Femur (tissue), 1 donor: Measurements from ENCODE around the gene ZNF579.
"Not testable (repeated sequence)": the region's sequence is repeated elsewhere in the genome, so short reads cannot be mapped to it uniquely, and the experiment has no call there.

ENCODE experiments used
- DNase-seq: peaks from one replicate; pipeline ENCODE4 v3.0.0-alpha.2; 2017

The ZNF579 gene

DNA sequence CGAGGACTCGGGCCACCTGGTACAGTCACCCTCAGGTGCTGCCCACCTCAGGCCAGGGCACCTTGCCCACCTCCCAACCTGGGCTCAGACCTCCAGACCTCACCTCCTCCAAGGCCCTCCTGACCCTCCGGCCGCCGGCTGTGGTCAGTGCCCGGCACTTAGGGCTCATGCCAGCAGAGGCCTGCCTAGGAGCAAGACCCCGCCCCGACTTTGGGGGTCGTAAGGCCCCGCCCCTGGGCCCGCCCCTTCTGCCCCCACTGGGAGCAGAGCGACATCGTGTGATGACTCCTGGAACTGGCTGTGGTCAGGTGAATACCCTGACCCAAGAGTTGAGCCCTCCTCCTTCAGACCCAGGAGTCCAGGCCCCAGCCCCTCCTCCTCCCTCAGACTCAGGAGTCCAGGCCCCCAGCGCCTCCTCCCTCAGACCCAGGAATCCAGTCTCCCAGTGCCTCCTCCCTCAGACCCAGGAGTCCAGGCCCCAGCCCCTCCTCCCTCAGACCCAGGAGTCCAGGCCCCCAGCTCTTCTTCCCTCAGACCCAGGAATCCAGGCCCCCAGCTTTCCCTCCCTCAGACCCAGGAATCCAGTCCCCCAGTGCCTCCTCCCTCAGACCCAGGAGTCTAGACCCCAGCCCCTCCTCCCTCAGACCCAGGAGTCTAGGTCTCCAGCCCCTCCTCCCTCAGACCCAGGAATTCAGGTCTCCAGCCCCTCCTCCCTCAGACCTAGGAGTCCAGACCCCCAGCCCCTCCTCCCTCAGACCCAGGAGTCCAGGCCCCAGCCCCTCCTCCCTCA, 43.5 kb downstream of the ZNF579 start, which contains the start of gene SBK2:
Gene SBK2 (minus strand): TSS at position 183 of the 790 bp plus-strand sequence. CDS start 839 bp downstream, outside the sequence.
- peak; percentile 39 for DNase-seq

DNA sequence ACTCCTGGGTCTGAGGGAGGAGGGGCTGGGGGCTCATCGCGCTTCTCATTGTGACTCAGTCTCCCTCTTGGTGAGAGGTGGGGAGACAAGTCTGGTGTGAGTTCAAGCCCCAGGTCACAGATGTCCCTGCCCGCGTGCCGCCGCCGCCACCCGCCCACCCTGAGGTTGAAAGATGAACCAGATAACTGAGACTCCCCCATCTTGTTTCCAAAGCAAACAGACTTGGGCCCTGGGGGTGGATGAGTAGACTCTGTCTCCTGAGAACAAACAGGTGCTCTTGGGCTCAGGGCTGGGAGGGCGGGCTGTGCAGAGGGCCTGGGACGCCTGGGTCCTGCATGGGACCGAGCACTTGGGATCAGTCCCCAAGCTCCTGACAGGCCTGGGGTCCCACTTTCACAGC, 44.3 kb downstream of the ZNF579 start:
- peak; percentile 19 for DNase-seq

DNA sequence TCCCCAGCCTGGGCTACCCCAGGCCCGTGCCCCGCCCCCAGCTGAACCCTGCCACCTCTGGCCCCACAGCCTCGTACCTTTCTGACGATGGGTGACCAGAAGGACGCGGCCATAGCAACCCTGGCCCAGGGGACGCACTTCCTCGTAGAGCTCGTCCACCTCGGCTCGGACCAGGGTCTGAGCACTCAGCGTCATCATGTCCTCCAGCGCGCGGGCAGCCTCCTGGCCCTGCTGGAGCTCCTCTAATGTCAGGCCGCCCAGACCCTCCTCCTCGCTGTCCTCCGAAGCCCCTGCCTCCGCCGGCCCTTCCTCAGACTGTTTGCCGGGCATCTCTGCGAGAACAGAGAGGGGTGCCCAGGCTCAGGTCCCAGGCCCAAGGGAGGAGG, 44.7 kb downstream of the ZNF579 start:
- DNase-seq, result peak; percentile 11

DNA sequence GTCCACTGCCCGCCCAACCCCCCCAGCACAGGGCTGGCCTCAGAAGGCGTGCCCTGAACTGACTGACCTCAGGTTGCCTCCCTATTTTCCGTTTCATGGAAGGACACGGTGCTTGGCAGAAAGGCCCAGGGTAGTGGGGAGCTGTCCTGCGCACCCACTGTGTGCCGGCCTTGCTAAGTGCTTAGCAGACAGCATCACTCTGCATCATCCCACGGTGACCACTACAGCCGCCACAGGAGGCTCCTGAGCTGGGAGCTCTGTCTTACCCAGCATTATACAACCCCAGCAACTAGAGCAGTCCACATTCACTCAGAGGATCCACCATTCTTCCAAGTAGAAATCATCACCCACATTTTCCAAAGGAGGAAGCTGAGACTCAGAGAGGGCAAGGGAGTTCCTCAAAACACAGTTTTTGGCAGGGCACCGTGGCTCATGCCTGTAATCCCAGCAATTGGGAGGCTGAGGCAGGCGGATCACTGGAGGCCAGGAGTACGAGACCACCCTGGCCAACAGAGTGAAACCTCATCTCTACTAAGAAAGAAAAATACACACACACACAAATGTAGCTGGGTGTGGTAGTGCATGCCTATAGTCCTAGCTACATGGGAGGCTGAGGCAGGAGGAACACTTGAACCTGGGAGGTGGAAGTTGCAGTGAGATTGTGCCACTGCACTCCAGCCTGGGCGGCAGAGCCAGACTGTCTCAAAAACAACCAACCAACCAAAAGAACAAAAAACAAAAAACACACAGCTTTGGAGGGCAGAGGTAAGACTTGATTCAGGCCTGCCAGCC, 45.3 kb downstream of the ZNF579 start:
- DNase-seq, result peak; percentile 13

DNA sequence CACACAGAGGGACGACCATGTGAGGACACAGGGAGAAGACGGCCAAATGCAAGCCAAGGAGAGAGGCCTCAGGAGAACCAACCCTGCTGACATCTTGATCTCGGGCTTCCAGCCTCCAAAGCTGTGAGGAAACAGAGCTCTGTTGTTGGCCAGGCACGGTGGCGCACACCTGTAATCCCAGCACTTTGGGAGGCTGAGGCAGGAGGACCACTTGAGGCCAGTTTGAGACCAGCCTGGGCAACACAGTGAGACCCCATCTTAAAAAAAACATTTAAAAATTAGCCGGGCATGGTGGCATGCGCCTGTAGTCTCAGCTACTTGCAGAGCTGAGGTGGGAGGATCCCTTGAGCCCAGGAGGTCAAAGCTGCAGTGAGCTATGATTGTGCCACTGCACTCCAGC, 46.4 kb downstream of the ZNF579 start:
- DNase-seq, result not testable (repeated sequence)

DNA sequence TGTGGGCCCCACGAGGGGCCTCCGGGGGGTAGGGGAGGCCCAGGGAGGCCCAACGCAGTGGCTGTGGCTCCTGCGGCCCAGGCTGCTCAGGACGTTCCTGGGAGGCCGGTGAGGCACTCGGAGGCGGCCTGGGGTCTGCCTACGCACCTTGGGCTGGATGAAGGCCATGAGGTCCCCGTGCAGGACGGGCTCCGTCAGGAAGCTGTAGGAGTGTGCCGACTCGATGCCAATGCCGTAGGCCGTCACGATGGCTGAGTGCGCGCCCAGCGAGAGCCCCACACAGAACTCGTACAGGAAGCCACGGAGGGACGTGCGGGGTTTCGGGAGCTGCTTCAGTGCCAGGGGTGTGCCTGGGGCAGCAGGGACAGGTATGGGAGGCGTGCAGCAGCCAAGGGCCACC, 49.7 kb downstream of the ZNF579 start:
- peak; percentile 14 for DNase-seq

DNA sequence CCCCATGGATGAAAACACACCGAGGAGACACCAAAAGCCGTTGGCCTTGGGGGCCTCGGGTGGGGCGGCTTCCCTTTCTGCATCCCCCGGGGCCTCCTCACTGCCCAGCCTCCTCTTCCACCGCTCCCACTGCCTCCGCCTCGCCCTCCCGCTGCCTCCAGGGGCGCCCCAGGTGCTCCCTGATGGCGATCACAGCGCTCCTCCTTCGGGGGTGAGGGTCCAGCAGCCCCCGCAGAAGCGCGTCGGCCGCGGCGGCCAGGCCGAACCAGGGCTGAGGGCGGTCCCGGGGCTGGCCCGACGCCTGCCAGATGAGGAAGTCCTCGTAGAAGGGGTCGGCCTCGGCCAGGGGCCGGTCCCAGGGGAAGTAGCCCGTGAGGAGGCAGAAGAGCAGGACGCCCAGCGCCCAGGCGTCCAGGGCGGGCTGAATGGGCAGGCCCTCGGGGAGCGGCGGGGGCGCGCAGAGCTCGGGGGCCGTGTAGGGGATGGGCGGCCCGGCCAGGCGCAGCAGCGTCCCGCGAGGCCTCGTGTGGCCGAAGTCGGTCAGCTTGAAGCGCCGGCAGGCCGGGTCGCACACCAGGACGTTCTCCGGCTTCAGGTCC, 50.9 kb downstream of the ZNF579 start:
- DNase-seq, result peak; percentile 13

DNA sequence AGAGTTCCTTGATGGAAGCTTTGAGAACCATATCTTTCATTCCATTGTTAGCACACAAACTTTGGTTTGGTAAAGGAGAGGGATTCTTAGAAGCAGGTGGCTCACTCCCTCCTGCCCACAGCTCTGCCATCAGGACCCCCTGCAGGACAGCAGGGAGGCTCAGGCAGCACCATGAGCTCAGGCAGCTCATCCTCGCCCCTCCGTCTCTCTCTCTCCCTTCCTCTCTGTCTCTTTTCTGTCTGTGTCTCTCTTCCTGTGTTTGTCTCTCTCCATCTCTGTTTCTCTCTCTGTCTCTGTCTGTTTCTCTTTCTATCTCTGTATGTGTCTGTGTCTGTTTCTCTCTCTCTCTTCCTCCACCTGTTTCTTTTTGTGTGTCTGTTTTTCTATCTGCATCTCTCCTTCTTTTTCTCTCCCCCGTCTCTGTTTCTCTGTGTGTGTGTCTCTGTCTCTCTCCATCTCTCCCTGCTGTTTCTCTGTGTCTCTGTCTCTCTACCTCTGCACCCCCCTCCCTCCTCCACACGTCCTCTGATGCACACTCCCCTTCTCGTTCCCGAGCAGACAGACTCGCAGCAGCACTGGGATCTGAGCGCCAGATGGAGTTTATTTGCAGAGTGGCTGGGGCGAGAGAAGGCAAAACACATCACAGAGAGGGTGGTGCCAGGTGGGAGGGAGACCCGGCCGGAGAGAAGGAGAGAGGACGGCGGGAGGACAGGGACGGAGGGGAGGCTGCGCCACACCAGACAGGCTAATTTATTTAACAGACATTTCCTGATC, 52.4 kb downstream of the ZNF579 start:
- DNase-seq, result peak; percentile 40

DNA sequence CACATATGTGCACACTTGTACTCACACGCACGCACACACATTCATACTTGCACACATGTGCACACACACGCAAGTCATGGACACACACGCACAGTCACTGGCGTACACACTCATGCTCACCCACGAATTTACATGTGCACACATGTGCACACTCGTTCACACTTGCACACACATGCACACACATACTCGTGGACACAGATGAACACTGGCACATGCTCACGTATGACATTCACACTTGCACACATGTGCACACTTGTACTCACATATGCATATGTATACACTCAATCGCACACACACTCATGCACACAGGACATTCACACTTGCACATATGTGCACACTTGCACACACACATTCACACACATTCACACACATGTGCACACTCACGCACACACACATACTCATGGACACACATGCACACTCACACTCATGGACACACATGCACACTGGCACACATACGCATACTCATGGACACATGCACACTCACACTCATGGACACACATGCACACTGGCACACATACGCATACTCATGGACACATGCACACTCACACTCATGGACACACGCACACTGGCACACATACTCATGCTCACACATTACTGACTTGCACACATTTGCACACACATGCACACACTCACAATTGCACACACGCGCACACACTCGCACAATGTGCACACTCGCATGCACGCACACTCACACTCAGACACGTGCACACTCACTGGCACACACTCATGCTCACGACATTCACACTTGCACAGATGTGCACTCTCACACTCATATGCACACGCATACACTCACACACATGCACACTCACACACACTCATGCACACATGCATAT, 53.2 kb downstream of the ZNF579 start:
- peak; percentile 10 for DNase-seq
